ENCODE data around the gene PHLDB1. TPM values are rescaled to one million over a fixed set of nuclear protein-coding genes. Genes with fewer than 3 reads are reported as not detected.

The PHLDB1 gene
- total RNA-seq, 4 donors from 2014 or later = 51.9 to 77.4 (median 70.2) TPM

- peak; percentile 44 to 82 for DNase-seq (ENCODE audit: low spot score in 2 of 2)
- H3K4me3 ChIP-seq (ENCODE audit: low read depth, poor library complexity, severe bottlenecking) = no peak overlapping the region
- TF ChIP-seq POLR2A (IDR thresholded peaks at IDR 0.05) (no peak), CTCF (IDR thresholded peaks at IDR 0.05) (no peak)
- 89 to 97% methylated on average over 5 of the region's 5 CpGs for WGBS, 2 donors
- intact Hi-C loops (cut with DNase I; ENCODE audit: low total_unique reads) = no loop called here
Measured at GRCh38 chr11:118703563-118704106, 96.2 kb downstream of the PHLDB1 start.

- WGBS, 2 donors = 55 to 61% methylated on average over 15 of the region's 15 CpGs
- TF ChIP-seq CTCF (IDR thresholded peaks at IDR 0.05) (no peak), POLR2A (IDR thresholded peaks at IDR 0.05) (no peak)
- peak in 1 of 2 donors; percentile 83 for DNase-seq (ENCODE audit: low spot score in 2 of 2)
- H3K4me3 ChIP-seq (ENCODE audit: low read depth, poor library complexity, severe bottlenecking) = no peak overlapping the region
- intact Hi-C loops (cut with DNase I; ENCODE audit: low total_unique reads) = no loop called here
Measured at GRCh38 chr11:118705111-118705741, 97.8 kb downstream of the PHLDB1 start.

GRCh38 chr11:118705791-118706545, 98.6 kb downstream of the PHLDB1 start:
- peak in 1 of 2 donors; percentile 56 for DNase-seq (ENCODE audit: low spot score in 2 of 2)
- 49 to 51% methylated on average over 12 of the region's 12 CpGs for WGBS, 2 donors
- TF ChIP-seq CTCF (IDR thresholded peaks at IDR 0.05) (no peak), POLR2A (IDR thresholded peaks at IDR 0.05) (no peak)
- no peak overlapping the region for H3K4me3 ChIP-seq (ENCODE audit: low read depth, poor library complexity, severe bottlenecking)
- intact Hi-C loops (cut with DNase I; ENCODE audit: low total_unique reads) = no loop called here

- intact Hi-C loops (cut with DNase I; ENCODE audit: low total_unique reads) = no loop called here
- 97 to 98% methylated on average over 7 of the region's 7 CpGs for WGBS, 2 donors
- no peak overlapping the region for H3K4me3 ChIP-seq (ENCODE audit: low read depth, poor library complexity, severe bottlenecking)
- TF ChIP-seq POLR2A (IDR thresholded peaks at IDR 0.05) (no peak), CTCF (IDR thresholded peaks at IDR 0.05) (no peak)
- no peak for DNase-seq (ENCODE audit: low spot score in 2 of 2)
Measured at GRCh38 chr11:118706546-118706825, 99.1 kb downstream of the PHLDB1 start.

Small RNA genes within 50 kb of the gene (microRNA-seq; reads per million reads assigned to microRNA genes)
- 0 reads per million in 2 donors for gene MIR6716 (ENCODE audit: borderline number of aligned reads in 1 of 2, borderline replicate concordance in 2 of 2)

Other genes starting within 250 kb of the PHLDB1 start
- 10 to 100 TPM; 40.3 to 46.1 (median 44.4) TPM for gene UBE4A, start 248.0 kb upstream of the PHLDB1 start, total RNA-seq
- 10 to 100 TPM; 26.7 to 83.6 (median 44.8) TPM for gene ATP5MG, start 206.0 kb upstream of the PHLDB1 start, total RNA-seq
- 10 to 100 TPM; 57.8 to 94.6 (median 63.6) TPM for gene KMT2A, start 171.1 kb upstream of the PHLDB1 start, total RNA-seq
- under 1 TPM in 2 of 4 donors, not detected in 2; 0.27 to 0.42 TPM for gene TTC36, start 80.1 kb upstream of the PHLDB1 start, total RNA-seq
- 10 to 100 TPM; 18.8 to 22.8 (median 21.0) TPM for gene TMEM25, start 76.4 kb upstream of the PHLDB1 start, total RNA-seq
- 10 to 100 TPM; 14.7 to 20.1 (median 16.1) TPM for gene IFT46, start 41.7 kb upstream of the PHLDB1 start, total RNA-seq
- 10 to 100 TPM; 61.4 to 81.2 (median 70.7) TPM for gene ARCN1, start 35.2 kb upstream of the PHLDB1 start, total RNA-seq
- gene TREH, start 72.0 kb downstream of the PHLDB1 start, total RNA-seq = not detected
- 100 to 1,000 TPM in 2 of 4 donors, 10 to 100 TPM in 2; 71.8 to 117 (median 88.6) TPM for gene DDX6, start 183.5 kb downstream of the PHLDB1 start, total RNA-seq

Data from lower leg skin (tissue), 4 donors.